Measurements from ENCODE around the gene RPLP1. TPM values are rescaled to one million over a fixed set of nuclear protein-coding genes. Genes with fewer than 3 reads are reported as not detected.

RPLP1 gene
- total RNA-seq, 1 donor from 2014 or later: 1,143 TPM

Other genes starting within 250 kb of the RPLP1 start
- 1.7 TPM for gene PAQR5, start 153.9 kb upstream of the RPLP1 start, total RNA-seq
- 0.45 TPM for gene KIF23, start 38.5 kb upstream of the RPLP1 start, total RNA-seq